SH-SY5Y (cell line): ENCODE measurements around the gene CARD19.

ENCODE experiments used
- GATA2 ChIP-seq: IDR thresholded peaks from 2 replicates; pipeline ENCODE4 v1.6.1; 2011; ENCODE audit warnings: mild to moderate bottlenecking, low read depth, low read length
- GATA3 ChIP-seq: IDR thresholded peaks from 2 replicates; pipeline ENCODE4 v1.6.1; 2011; ENCODE audit warnings: low read depth, mild to moderate bottlenecking, low read length, moderate library complexity

- TF ChIP-seq GATA3 (no peak), GATA2 (no peak)
These were observed 55.2 kb downstream of the CARD19 start for GRCh38 chr9:93151097-93151784.
